Ishikawa (cell line): ENCODE measurements around the gene CARD11.

Source experiments
- EP300 ChIP-seq: IDR thresholded peaks from 2 replicates; pipeline ENCODE4 v1.6.1; 2012; ENCODE audit warnings: borderline replicate concordance
- NFIC ChIP-seq: IDR thresholded peaks from 2 replicates; pipeline ENCODE4 v1.6.1; 2012
- TAF1 ChIP-seq: IDR thresholded peaks from 2 replicates; pipeline ENCODE4 v1.6.1; 2012; ENCODE audit warnings: low read depth, mild to moderate bottlenecking
- USF1 ChIP-seq: IDR thresholded peaks from 2 replicates; pipeline ENCODE4 v1.6.1; 2012
- YY1 ChIP-seq: IDR thresholded peaks from 2 replicates; pipeline ENCODE4 v1.6.1; 2012; ENCODE audit warnings: low read depth
- ZBTB7A ChIP-seq: IDR thresholded peaks from 2 replicates; pipeline ENCODE4 v1.6.1; 2012; ENCODE audit warnings: low read depth

GRCh38 chr7:2904202-2904601, 139.5 kb downstream of the CARD11 start:
- TF ChIP-seq EP300, result no peak
- no peak for TF ChIP-seq NFIC
- TF ChIP-seq ZBTB7A, result no peak
- TF ChIP-seq YY1, result no peak
- no peak for TF ChIP-seq USF1
- TF ChIP-seq TAF1, result no peak
